HCT116 (cell line): ENCODE measurements around the gene CDC14B. TPM values are rescaled to one million over a fixed set of nuclear protein-coding genes. Genes with fewer than 3 reads are reported as not detected.

ENCODE experiments used
- ATAC-seq: fragments of 200-7000 bp; cut with Tn5 transposase; 2 replicates; pipeline ENCODE4 v1.9.1; 2020; ENCODE audit warnings: mild to moderate bottlenecking, moderate library complexity
- BruUV-seq: library from RNA; stranded (reverse); fragments of 400-500 nt; replicated peaks from 2 replicates; lab custom pipeline; 2021; lab: Mats Ljungman, UMichigan
- CTCF ChIA-PET: fragments of 300-600 bp; sonication (Branson Sonifier 250); formaldehyde crosslinking; loops from one replicate; lab custom pipeline; 2021; ENCODE audit warnings: antibody characterized with exemption; lab: Charles Lee
- POLR2A ChIA-PET: fragments of 300-600, 350-600 bp; sonication (Branson Sonifier 250); formaldehyde crosslinking; loops from one replicate; lab custom pipeline; 2021; ENCODE audit warnings: antibody characterized with exemption; lab: Charles Lee
- RAD21 ChIA-PET, 2 experiments: fragments of 300-600 bp; sonication (Branson Sonifier 250); formaldehyde crosslinking; loops; one replicate each; lab custom pipeline; 2023; ENCODE audit warnings: low total read pairs in 2 of 2; ENCODE audit not compliant: uncharacterized antibody in 2 of 2, unreplicated experiment in 2 of 2, low non-redundant PET in 1 of 2; lab: Charles Lee
- DNase-seq: peaks from one replicate; pipeline ENCODE4 v3.0.0-alpha.2; 2010; ENCODE audit warnings: low read depth, low spot score
- H2AFZ ChIP-seq: fragments of 200-600 bp; shearing (Covaris generic), sonication (generic); 2 replicates; pipeline ENCODE4 v1.6.1; 2017; ENCODE audit warnings: low read depth, mixed run types, mixed read lengths, antibody characterized with exemption, low read length; ENCODE audit not compliant: poor library complexity, severe bottlenecking
- H3K27ac ChIP-seq: 2 replicates; pipeline ENCODE4 v1.5.1; 2012; ENCODE audit warnings: low read depth, low read length
- H3K27me3 ChIP-seq: fragments of 200-600 bp; sonication (generic); 2 replicates; pipeline ENCODE4 v1.6.1; 2016; ENCODE audit warnings: mixed run types, low read length, mixed read lengths; ENCODE audit not compliant: insufficient read depth
- H3K36me3 ChIP-seq, 2 experiments: fragments of 200-500 bp in 1 of 2; fragments of 200-600 bp in 1 of 2; sonication (Bioruptor generic) in 1 of 2; sonication (generic) in 1 of 2; 2 replicates each; pipeline versions ENCODE4 v1.5.1 to v1.6.1; 2014 to 2016; ENCODE audit warnings: low read length in 2 of 2, inconsistent platforms in 1 of 2, mixed read lengths in 1 of 2, mixed run types in 1 of 2; ENCODE audit not compliant: insufficient read depth in 2 of 2, control insufficient read depth in 1 of 2
- H3K4me1 ChIP-seq, 2 experiments: fragments of 200-600 bp in 1 of 2; sonication (generic) in 1 of 2; 2 replicates each; pipeline versions ENCODE4 v1.5.1 to v1.6.1; 2012 to 2017; ENCODE audit warnings: low read length in 2 of 2, inconsistent platforms in 1 of 2, mild to moderate bottlenecking in 1 of 2, mixed read lengths in 1 of 2, mixed run types in 1 of 2, moderate library complexity in 1 of 2; ENCODE audit not compliant: insufficient read depth in 2 of 2, control insufficient read depth in 1 of 2
- H3K4me2 ChIP-seq: fragments of 200-600 bp; sonication (generic); 2 replicates; pipeline ENCODE4 v1.6.1; 2017; ENCODE audit warnings: mixed run types, low read length, mixed read lengths
- H3K4me3 ChIP-seq, 2 experiments: fragments of 200-600 bp in 1 of 2; sonication (generic) in 1 of 2; replicated peaks in 1 of 2; 2 replicates each; pipeline ENCODE4 v1.5.1; 2011 to 2016; ENCODE audit warnings: low read length in 2 of 2, control low read depth in 1 of 2, low read depth in 1 of 2, mild to moderate bottlenecking in 1 of 2, mixed read lengths in 1 of 2, mixed run types in 1 of 2
- H3K79me2 ChIP-seq: fragments of 200-600 bp; sonication (generic); 2 replicates; pipeline ENCODE4 v1.6.1; 2017; ENCODE audit warnings: mild to moderate bottlenecking, mixed run types, low read length, moderate library complexity, mixed read lengths; ENCODE audit not compliant: insufficient read depth
- H3K9ac ChIP-seq: fragments of 200-600 bp; sonication (generic); 2 replicates; pipeline ENCODE4 v1.6.1; 2016; ENCODE audit warnings: low read length, mixed read lengths
- H3K9me2 ChIP-seq: fragments of 200-600 bp; sonication (generic), shearing (Covaris generic); 2 replicates; pipeline ENCODE4 v1.6.1; 2017; ENCODE audit warnings: mixed run types, mild to moderate bottlenecking, moderate library complexity; ENCODE audit not compliant: insufficient read depth
- H3K9me3 ChIP-seq, 2 experiments: fragments of 200-500 bp in 1 of 2; fragments of 200-600 bp in 1 of 2; sonication (Bioruptor generic) in 1 of 2; sonication (generic) in 1 of 2; 2 replicates each; pipeline ENCODE4 v1.6.1; 2014 to 2017; ENCODE audit warnings: low read length in 2 of 2, mixed read lengths in 2 of 2, inconsistent platforms in 1 of 2, low read depth in 1 of 2, mild to moderate bottlenecking in 1 of 2, mixed run types in 1 of 2, moderate library complexity in 1 of 2; ENCODE audit not compliant: control insufficient read depth in 1 of 2, insufficient read depth in 1 of 2
- H4K20me1 ChIP-seq: fragments of 200-600 bp; sonication (generic), shearing (Covaris generic); 2 replicates; pipeline ENCODE4 v1.6.1; 2017; ENCODE audit warnings: mixed run types, mild to moderate bottlenecking, moderate library complexity; ENCODE audit not compliant: insufficient read depth
- CEBPB ChIP-seq: IDR thresholded peaks from 2 replicates; pipeline ENCODE4 v1.6.1; 2012; ENCODE audit warnings: low read depth
- CTCF ChIP-seq, 3 experiments: fragments of 200-600 bp in 1 of 3; sonication (generic) in 1 of 3; IDR thresholded peaks in 2 of 3; conservative IDR thresholded peaks in 1 of 3; 2 replicates each; pipeline ENCODE4 v1.5.1; 2012 to 2017; ENCODE audit warnings: low read depth in 2 of 3, low read length in 2 of 3, antibody characterized with exemption in 1 of 3, borderline replicate concordance in 1 of 3, control low read depth in 1 of 3, mild to moderate bottlenecking in 1 of 3, mixed read lengths in 1 of 3, mixed run types in 1 of 3, moderate library complexity in 1 of 3; ENCODE audit not compliant: insufficient read depth in 1 of 3
- EGR1 ChIP-seq: IDR thresholded peaks from 2 replicates; pipeline ENCODE4 v1.6.1; 2012; ENCODE audit warnings: low read depth
- EZH2 ChIP-seq: fragments of 200-600 bp; sonication (generic); IDR thresholded peaks from 2 replicates; pipeline ENCODE4 v1.6.1; 2017; ENCODE audit warnings: antibody characterized with exemption, mixed run types
- JUND ChIP-seq: IDR thresholded peaks from 2 replicates; pipeline ENCODE4 v1.6.1; 2012
- POLR2AphosphoS5 ChIP-seq: IDR thresholded peaks from 2 replicates; pipeline ENCODE4 v1.6.1; 2011; ENCODE audit warnings: mild to moderate bottlenecking, low read depth, low read length, moderate library complexity
- RAD21 ChIP-seq: IDR thresholded peaks from 2 replicates; pipeline ENCODE4 v1.6.1; 2012; ENCODE audit warnings: low read depth, mild to moderate bottlenecking
- SIN3A ChIP-seq: IDR thresholded peaks from 2 replicates; pipeline ENCODE4 v1.6.1; 2012; ENCODE audit warnings: low read depth
- SP1 ChIP-seq: IDR thresholded peaks from 2 replicates; pipeline ENCODE4 v1.6.1; 2012; ENCODE audit warnings: low read depth
- YY1 ChIP-seq: IDR thresholded peaks from 2 replicates; pipeline ENCODE4 v1.6.1; 2011; ENCODE audit warnings: low read length, low read depth, moderate library complexity, mild to moderate bottlenecking; ENCODE audit not compliant: insufficient replicate concordance; ENCODE audit errors: extremely low read depth
- ZNF274 ChIP-seq: fragments of 200-500 bp; sonication (Bioruptor generic); IDR thresholded peaks from 2 replicates; pipeline ENCODE4 v1.6.1; 2014; ENCODE audit warnings: mild to moderate bottlenecking, low read depth, low read length, inconsistent platforms
- intact Hi-C: fragments of 100-400 bp; cut with micrococcal nuclease; formaldehyde crosslinking; loops from 2 replicates; pipeline ENCODE4 v1.10.0; 2022
- total RNA-seq: library from RNA; stranded (reverse); gene quantifications from one replicate; pipeline ENCODE4 v1.2.1, GENCODE V29; 2021; ENCODE audit not compliant: unreplicated experiment
- TF ChIP-seq, protein P1 (sequence below): IDR thresholded peaks from 2 replicates; pipeline ENCODE4 v1.6.1; 2011; ENCODE audit warnings: mild to moderate bottlenecking, low read length, moderate library complexity; ENCODE audit not compliant: insufficient replicate concordance; ENCODE audit errors: extremely low read depth

The CDC14B gene
- total RNA-seq, 1 experiment from 2014 or later, result 21.6 TPM

DNA sequence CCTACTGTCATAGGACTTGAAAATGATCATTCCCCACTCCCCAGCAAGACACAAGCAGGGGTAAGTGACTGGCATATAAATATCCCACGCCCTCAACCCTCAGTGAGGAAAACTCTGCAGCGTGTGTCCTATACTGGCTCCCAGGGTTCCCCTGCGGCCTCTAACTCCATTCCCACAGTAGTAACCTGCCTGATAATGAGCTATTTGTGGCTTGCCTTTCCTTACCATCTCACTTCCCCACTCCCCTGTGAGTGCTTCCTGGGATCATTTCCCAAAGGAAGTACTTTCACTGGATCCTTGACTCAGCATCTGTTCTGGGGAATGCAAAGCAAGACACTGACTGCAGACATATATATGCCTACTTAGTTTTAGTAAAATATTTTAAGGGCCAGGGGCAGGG is 14.3 kb downstream of the CDC14B start:
- intact Hi-C loops, result no loop called here
- POLR2A ChIA-PET, result no interaction called here

DNA sequence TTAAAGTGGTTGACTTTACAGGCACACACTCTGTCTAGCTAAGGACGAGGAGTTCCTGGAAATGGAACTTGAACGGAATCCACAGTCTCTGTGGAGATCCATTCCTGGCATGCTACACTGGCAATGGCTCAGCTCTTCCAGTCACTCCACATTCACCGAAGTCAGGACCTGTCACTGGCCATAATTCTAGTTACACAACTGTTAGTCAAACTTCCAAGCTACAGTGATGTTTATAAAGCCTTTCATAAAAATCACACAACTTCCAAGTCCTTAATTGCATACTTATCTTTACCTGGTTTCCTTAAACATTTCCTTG is 15.7 kb downstream of the CDC14B start:
- H3K9me2 ChIP-seq, result no peaks in the 10 kb centered on the region
- H2AFZ ChIP-seq, result no peak overlapping the region
- H3K9ac ChIP-seq, result no peak overlapping the region
- no peak overlapping the region for H3K4me3 ChIP-seq
- H3K9me3 ChIP-seq, result no peaks in the 10 kb centered on the region
- H3K4me2 ChIP-seq, result no peak overlapping the region
- ATAC-seq (no peak), DNase-seq (no peak)
- no peaks in the 10 kb centered on the region for H3K4me1 ChIP-seq
- no peak for TF ChIP-seq EGR1
- no peak for TF ChIP-seq SIN3A
- TF ChIP-seq CEBPB, result no peak
- no peak for TF ChIP-seq CTCF (IDR thresholded peaks at IDR 0.05 in 2 of 3, conservative IDR thresholded peaks at IDR 0.05 in 1 of 3; ENCODE audit: borderline replicate concordance in 1 of 3, insufficient read depth in 1 of 3, low read depth in 2 of 3, low read length in 2 of 3)
- TF ChIP-seq, protein P1, sequence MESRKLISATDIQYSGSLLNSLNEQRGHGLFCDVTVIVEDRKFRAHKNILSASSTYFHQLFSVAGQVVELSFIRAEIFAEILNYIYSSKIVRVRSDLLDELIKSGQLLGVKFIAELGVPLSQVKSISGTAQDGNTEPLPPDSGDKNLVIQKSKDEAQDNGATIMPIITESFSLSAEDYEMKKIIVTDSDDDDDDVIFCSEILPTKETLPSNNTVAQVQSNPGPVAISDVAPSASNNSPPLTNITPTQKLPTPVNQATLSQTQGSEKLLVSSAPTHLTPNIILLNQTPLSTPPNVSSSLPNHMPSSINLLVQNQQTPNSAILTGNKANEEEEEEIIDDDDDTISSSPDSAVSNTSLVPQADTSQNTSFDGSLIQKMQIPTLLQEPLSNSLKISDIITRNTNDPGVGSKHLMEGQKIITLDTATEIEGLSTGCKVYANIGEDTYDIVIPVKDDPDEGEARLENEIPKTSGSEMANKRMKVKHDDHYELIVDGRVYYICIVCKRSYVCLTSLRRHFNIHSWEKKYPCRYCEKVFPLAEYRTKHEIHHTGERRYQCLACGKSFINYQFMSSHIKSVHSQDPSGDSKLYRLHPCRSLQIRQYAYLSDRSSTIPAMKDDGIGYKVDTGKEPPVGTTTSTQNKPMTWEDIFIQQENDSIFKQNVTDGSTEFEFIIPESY, result no peak
- no peak for TF ChIP-seq JUND
- no peak for TF ChIP-seq YY1
- ChIA-PET POLR2A (interaction anchor here (0.6 kb wide), 1 partner anchor 278 kb away, joined by 3 read pairs; no protein-coding TSS in a partner anchor), RAD21 (no interaction called here), CTCF (no interaction called here)
- intact Hi-C loops, result no loop called here
- no peaks in the 10 kb centered on the region for H3K27me3 ChIP-seq
- no TSS peak for BruUV-seq
- no peak overlapping the region for H3K27ac ChIP-seq
- no peaks in the 10 kb centered on the region for H3K36me3 ChIP-seq
- H4K20me1 ChIP-seq, result no peaks in the 10 kb centered on the region
- peaks cover 14% of the 10 kb centered on the region; the same call in 1 of the 2 replicates for H3K79me2 ChIP-seq

More for the DNA sequence above, 14.3 kb downstream of the CDC14B start:
- H2AFZ ChIP-seq, result no peak overlapping the region
- DNase-seq, result no peak
- no peak overlapping the region for H3K9ac ChIP-seq
- H3K79me2 ChIP-seq, result peaks cover 23% of the 10 kb centered on the region; the same call in 1 of the 2 replicates
- no peaks in the 10 kb centered on the region for H3K9me3 ChIP-seq
- ChIA-PET RAD21 (no interaction called here), CTCF (no interaction called here)
- H3K27me3 ChIP-seq, result no peaks in the 10 kb centered on the region
- H3K4me2 ChIP-seq, result no peak overlapping the region
- TF ChIP-seq CEBPB, result no peak
- TF ChIP-seq RAD21, result no peak
- no peak for TF ChIP-seq ZNF274
- TF ChIP-seq EZH2, result no peak
- no peak for TF ChIP-seq SP1
- TF ChIP-seq SIN3A, result no peak
- no peak for TF ChIP-seq CTCF (IDR thresholded peaks at IDR 0.05 in 2 of 3, conservative IDR thresholded peaks at IDR 0.05 in 1 of 3; ENCODE audit: borderline replicate concordance in 1 of 3, insufficient read depth in 1 of 3, low read depth in 2 of 3, low read length in 2 of 3)
- no peak for TF ChIP-seq POLR2AphosphoS5
- no peaks in the 10 kb centered on the region for H3K4me1 ChIP-seq
- no peaks in the 10 kb centered on the region for H3K36me3 ChIP-seq
- ATAC-seq, result no peak
- no peak overlapping the region for H3K4me3 ChIP-seq
- no peaks in the 10 kb centered on the region for H3K9me2 ChIP-seq
- no TSS peak for BruUV-seq
- H3K27ac ChIP-seq, result no peak overlapping the region
- H4K20me1 ChIP-seq, result no peaks in the 10 kb centered on the region
